Skeletal muscle tissue (tissue), 4 donors: Measurements from ENCODE around the gene TP53RK. TPM values are rescaled to one million over a fixed set of nuclear protein-coding genes. Genes with fewer than 3 reads are reported as not detected.

Experiments
- H3K27ac ChIP-seq: one replicate; pipeline ENCODE4 v1.7.0; 2013; ENCODE audit warnings: mild to moderate bottlenecking, low read depth, low read length, inconsistent platforms
- H3K27me3 ChIP-seq, 3 donors: one replicate each; pipeline ENCODE4 v1.7.0; 2013; ENCODE audit warnings: low read length in 3 of 3; ENCODE audit not compliant: control insufficient read depth in 3 of 3, insufficient read depth in 3 of 3
- H3K36me3 ChIP-seq, 3 donors: one replicate each; pipeline ENCODE4 v1.7.0; 2013; ENCODE audit warnings: low read length in 3 of 3; ENCODE audit not compliant: control insufficient read depth in 3 of 3, insufficient read depth in 3 of 3
- H3K4me1 ChIP-seq, 3 donors: one replicate each; pipeline ENCODE4 v1.7.0; 2013; ENCODE audit warnings: low read length in 3 of 3, mild to moderate bottlenecking in 3 of 3; ENCODE audit not compliant: control insufficient read depth in 3 of 3, insufficient read depth in 3 of 3
- H3K4me3 ChIP-seq, 3 donors: one replicate each; pipeline ENCODE4 v1.7.0; 2013; ENCODE audit warnings: low read length in 3 of 3
- H3K9ac ChIP-seq, 3 donors: one replicate each; pipeline ENCODE4 v1.7.0; 2013; ENCODE audit warnings: low read length in 3 of 3, mild to moderate bottlenecking in 3 of 3, moderate library complexity in 2 of 3, low read depth in 1 of 3
- H3K9me3 ChIP-seq, 3 donors: one replicate each; pipeline ENCODE4 v1.7.0; 2013; ENCODE audit warnings: low read length in 3 of 3; ENCODE audit not compliant: control insufficient read depth in 3 of 3
- total RNA-seq: library from RNA; depleted of rRNA; stranded (reverse); fragments of >200 nt; gene quantifications from one replicate; pipeline ENCODE4 v1.2.3, GENCODE V29; 2014
- donor health status: Osteomylitis.

Gene TP53RK
- total RNA-seq, 1 donor from 2014 or later = 15.7 TPM

DNA sequence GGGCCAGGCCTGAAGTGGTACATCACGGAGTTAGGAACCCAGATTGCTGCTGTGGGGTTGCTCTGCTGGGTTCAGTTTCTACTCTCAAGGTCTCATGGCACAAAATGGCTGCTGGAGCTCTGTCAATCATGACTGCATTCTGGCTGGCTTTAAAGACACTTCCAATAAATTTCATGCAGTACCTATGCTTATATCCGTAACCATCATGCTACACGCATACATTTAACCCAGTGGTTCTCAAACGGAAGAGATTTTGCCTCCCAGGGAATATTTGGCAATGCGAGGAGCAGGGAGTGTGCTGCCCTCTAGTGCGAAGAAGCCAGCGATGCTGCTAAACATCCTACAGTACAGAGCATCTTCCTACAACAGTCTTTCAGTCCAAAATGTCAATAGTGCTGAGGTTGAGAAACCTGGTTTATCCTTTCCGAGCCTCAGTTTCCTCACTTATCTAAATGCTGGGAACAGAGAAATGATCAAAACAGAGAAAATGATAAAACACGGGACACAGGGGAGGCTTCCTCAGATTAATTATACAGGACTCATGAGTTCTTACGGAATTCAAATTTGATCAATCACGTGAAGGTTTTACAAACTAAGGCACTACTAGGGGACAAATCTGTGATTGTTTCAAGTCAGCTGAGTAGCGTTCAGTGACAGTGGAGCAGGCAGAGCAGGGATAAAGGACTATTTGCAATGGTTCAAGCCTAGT lies 10.6 kb upstream of the TP53RK start:
- Histone ChIP-seq H3K4me1 (no peaks in the 10 kb centered on the region), H3K9ac (no peak overlapping the region), H3K4me3 (no peak overlapping the region), H3K27me3 (peaks cover 4 to 19% (median 12%) of the 10 kb centered on the region in 3 donors), H3K27ac (no peak overlapping the region), H3K9me3 (no peaks in the 10 kb centered on the region), H3K36me3 (no peaks in the 10 kb centered on the region)

DNA sequence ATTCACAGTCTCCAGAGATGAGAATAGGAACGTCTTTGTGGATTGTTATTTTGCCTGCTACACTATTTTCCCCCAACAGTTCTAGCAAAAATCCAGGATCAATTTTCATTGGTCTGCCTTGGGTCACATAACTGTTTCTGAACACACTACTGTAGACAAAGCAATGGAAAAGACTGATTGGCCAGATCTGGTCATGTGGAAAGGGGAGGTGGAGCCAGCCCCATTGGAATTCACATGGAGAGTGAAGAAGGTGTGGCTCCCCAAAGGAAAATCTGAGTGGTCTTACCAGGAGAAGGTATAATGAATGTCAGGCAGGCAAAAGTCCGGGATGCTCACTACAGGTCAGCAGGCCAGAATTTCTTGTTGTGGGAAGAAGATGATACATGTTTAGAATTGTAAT lies 9.5 kb upstream of the TP53RK start:
- H3K9ac ChIP-seq = no peak overlapping the region
- H3K4me1 ChIP-seq = peaks cover 0 to 3% (median 0%) of the 10 kb centered on the region in 3 donors
- H3K4me3 ChIP-seq = no peak overlapping the region
- H3K9me3 ChIP-seq = no peaks in the 10 kb centered on the region
- no peaks in the 10 kb centered on the region for H3K36me3 ChIP-seq
- H3K27me3 ChIP-seq = peaks cover 3 to 19% (median 10%) of the 10 kb centered on the region in 3 donors
- no peak overlapping the region for H3K27ac ChIP-seq

DNA sequence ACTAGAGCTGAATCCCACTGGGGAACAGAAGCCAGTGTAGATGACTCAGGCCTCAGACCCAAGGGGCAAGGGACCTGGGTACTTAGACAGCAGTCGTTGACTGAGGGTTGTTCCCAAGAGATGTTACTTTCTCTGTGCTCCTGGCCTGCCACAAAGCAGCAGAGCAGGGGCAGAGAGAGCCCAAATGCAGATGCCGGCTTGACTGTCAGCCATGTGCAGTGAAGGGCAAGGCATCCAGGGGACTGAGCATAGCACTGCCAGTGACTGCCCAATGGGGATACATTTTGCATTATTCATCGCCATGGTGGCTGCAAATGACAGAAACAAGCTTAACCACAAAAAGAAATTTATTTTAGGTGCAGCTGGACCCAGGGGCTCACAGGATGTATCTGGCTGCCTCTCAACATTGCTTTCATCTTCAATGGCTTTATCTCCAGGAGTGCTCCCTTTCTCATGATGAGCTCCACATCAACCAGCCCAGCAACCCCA lies 7.6 kb upstream of the TP53RK start:
- no peaks in the 10 kb centered on the region for H3K36me3 ChIP-seq
- H3K9me3 ChIP-seq = no peaks in the 10 kb centered on the region
- no peak overlapping the region for H3K4me3 ChIP-seq
- peaks cover 0 to 3% (median 0%) of the 10 kb centered on the region in 3 donors for H3K4me1 ChIP-seq
- peaks cover 0 to 16% (median 7%) of the 10 kb centered on the region in 3 donors for H3K27me3 ChIP-seq
- H3K27ac ChIP-seq = no peak overlapping the region
- no peak overlapping the region for H3K9ac ChIP-seq

DNA sequence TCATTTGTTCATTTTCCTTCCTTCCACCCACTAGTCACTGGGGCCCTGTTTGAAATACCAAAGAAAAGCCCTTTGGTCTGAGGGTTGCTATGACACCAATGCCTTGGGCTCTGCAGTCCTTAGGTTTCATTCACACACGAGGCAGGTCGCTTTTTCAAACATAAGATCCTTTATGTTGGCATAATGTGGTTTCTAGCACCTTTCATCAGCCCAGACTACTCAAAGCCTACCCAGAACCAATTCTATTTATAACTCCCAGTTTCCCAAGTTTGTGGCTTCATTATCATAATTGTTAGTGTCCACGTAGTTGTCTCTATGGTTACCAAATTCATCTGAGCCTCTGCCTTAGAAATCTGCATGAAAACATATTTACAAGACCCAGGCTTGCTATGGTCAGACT lies 6.6 kb upstream of the TP53RK start:
- Histone ChIP-seq H3K36me3 (no peaks in the 10 kb centered on the region), H3K4me1 (peaks cover 0 to 3% (median 0%) of the 10 kb centered on the region in 3 donors), H3K4me3 (no peak overlapping the region), H3K9ac (no peak overlapping the region), H3K27ac (no peak overlapping the region), H3K9me3 (no peaks in the 10 kb centered on the region), H3K27me3 (peaks cover 0 to 11% (median 4%) of the 10 kb centered on the region in 3 donors)

DNA sequence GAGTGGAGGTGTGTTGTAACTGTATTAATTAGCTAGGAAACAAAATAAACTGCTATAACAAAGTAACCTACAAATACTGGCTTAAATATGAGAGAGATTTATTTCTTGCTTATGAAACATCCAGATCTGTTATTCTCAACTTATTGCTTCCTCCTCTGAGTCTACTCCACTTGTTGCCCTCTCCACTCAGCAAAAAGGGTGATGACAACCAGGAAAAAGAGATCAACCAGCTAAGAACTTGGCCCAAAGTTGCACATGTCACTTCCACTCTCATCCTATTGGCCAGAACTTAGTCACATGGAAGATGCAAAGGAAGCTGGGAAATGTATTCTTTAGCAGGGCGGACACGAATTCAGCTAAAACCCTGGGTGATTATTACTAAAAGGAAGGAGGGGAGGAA lies 5.2 kb upstream of the TP53RK start:
- Histone ChIP-seq H3K36me3 (no peaks in the 10 kb centered on the region), H3K9me3 (no peaks in the 10 kb centered on the region), H3K27me3 (peaks cover 0 to 5% (median 0%) of the 10 kb centered on the region in 3 donors), H3K4me3 (no peak overlapping the region), H3K27ac (no peak overlapping the region), H3K4me1 (peaks cover 0 to 6% (median 3%) of the 10 kb centered on the region in 3 donors), H3K9ac (no peak overlapping the region)

DNA sequence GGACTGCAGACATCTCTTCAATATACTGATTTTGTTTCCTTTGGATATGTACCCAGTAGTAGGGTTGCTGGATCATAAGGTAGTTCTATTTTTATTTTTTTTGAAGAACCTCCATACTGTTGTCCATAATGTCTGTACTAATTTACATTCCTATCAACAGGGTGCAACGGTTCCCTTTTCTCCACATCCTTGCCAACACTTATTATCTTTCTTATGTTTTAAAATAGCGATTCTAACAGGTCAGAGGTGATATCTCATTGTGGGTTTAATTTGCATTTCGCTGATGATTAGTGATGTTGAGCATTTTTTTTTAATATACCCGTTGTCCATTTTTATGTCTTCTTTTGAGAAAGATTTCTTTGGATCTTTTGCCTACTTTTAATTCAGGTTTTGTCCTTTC lies 2.0 kb upstream of the TP53RK start:
- Histone ChIP-seq H3K27me3 (no peaks in the 10 kb centered on the region), H3K36me3 (peaks cover 0 to 8% (median 0%) of the 10 kb centered on the region in 3 donors), H3K4me1 (peaks cover 12 to 24% (median 18%) of the 10 kb centered on the region in 3 donors), H3K27ac (no peak overlapping the region), H3K9ac (no peak overlapping the region), H3K9me3 (no peaks in the 10 kb centered on the region), H3K4me3 (no peak overlapping the region)

DNA sequence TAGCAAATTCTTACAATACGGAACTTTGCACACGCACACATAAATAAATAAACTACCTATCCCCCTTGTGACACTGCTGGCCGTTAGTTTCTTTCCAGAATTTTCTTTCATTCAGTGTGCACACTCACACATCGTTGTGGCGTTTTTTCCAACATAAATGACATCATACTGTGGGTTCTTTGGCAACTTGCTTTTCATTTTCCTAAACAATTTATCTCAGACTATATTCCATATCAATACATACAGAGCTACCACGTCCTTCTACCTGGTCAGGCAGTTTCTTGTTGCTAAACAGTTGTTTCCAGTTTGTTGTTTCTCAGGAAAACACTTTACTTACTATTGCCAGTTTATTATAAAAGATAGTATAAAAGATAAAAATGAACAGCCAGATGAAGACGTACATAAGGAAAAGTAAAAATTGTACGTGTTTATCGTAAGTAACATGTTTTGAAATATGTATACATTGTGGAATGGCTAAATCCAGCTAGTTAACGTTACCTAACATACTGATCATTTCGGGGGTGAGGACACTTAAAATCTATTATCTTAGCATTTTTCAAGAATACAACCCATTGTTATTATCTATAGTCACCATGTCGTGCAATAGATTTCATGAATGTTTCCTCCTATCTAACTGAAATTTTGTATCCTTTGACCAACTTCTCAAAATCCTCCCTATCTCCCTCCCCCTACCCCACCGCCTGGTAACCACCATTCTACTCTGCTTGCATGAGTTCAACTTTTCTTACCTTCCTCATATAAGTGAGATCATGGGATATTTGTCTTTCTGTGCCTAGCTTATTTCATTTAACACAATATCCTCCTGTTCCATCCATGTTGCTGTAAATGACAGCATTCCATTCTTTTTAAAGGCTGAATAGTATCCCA lies 1.2 kb upstream of the TP53RK start:
- peaks cover 12 to 24% (median 18%) of the 10 kb centered on the region in 3 donors for H3K4me1 ChIP-seq
- peak overlapping the region; percentile 35 to 94 (median 41) for H3K4me3 ChIP-seq
- peaks cover 0 to 9% (median 0%) of the 10 kb centered on the region in 3 donors for H3K36me3 ChIP-seq
- H3K27ac ChIP-seq = peak overlapping the region; percentile 90
- H3K9ac ChIP-seq = peak overlapping the region; percentile 92 to 94 (median 93)
- H3K27me3 ChIP-seq = no peaks in the 10 kb centered on the region
- no peaks in the 10 kb centered on the region for H3K9me3 ChIP-seq

DNA sequence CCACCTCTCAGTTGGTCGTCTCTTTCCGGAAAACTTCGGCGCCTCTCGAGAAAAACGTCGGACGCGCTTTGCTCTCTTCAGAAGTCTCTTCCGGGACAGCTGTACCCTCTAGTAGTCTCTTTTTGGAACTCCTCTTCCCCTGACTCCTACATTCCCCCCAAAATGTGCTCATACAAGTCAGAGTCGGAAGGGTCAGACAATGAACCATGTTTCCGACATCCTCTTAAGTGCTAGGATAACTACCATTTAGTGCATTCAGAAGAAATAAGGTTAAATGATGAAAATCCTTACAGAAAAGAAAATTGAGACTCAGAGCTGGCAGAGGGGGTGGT lies 476 bp upstream of the TP53RK start:
- peak overlapping the region; percentile 92 to 94 (median 93) for H3K9ac ChIP-seq
- H3K36me3 ChIP-seq = peaks cover 0 to 9% (median 0%) of the 10 kb centered on the region in 3 donors
- peak overlapping the region; percentile 82 to 94 (median 88) for H3K4me3 ChIP-seq
- H3K9me3 ChIP-seq = no peaks in the 10 kb centered on the region
- H3K27ac ChIP-seq = peak overlapping the region; percentile 90
- H3K4me1 ChIP-seq = peaks cover 12 to 24% (median 18%) of the 10 kb centered on the region in 3 donors
- H3K27me3 ChIP-seq = no peaks in the 10 kb centered on the region

DNA sequence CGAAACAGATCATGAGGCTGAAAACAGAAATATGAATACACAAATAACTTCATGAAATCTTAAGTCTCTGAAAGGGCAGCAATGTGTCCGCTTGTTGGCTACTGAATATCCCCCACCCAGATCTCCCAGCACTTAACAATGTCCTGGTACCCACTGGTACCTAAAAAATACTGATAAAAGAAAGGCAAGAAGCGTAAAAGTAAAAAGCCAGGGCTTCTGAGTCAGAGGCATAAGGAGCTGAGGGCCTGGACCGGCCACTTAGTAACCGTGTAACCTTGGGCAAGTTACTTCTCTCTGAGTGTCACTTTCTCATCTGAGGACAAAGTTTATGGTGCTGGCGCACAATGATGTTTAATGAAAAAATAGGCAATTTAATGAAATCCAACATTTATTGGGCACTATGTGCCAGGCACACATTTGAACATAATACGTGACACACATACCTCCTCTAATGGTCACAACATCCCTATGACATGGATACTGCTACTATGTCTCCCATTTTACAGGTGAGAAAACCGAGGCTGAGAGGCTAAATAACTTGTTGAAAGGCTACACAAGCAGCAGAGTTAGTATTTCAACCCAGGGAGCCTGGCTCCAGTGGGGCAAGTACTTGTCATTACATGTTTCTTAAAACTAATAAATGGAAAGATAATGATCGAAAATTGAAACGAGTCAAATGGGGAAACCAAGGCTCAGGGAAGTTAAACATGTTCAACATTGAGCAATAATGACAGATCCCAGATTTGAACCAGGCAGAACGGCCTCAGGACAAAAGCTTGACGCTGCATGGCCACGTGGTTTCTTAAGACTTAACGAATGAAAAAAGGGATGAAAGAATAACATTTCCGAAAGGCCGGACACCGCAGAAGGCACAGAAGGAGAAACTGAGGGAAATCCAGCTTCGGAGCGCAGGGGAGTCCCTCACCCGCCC lies 828 bp downstream of the TP53RK start:
- peaks cover 18 to 29% (median 26%) of the 10 kb centered on the region in 3 donors for H3K4me1 ChIP-seq
- no peaks in the 10 kb centered on the region for H3K9me3 ChIP-seq
- H3K36me3 ChIP-seq = peaks cover 0 to 9% (median 0%) of the 10 kb centered on the region in 3 donors
- H3K27ac ChIP-seq = peak overlapping the region; percentile 90
- H3K4me3 ChIP-seq = peak overlapping the region; percentile 82 to 94 (median 88)
- H3K9ac ChIP-seq = peak overlapping the region; percentile 92 to 94 (median 93)
- no peaks in the 10 kb centered on the region for H3K27me3 ChIP-seq
